Myocyte (in vitro differentiated cells): ENCODE results near the gene TNNT1. TPM values are rescaled to one million over a fixed set of nuclear protein-coding genes. Genes with fewer than 3 reads are reported as not detected.

Experiments used
- DNase-seq: peaks from one replicate; pipeline ENCODE4 v3.0.0-alpha.2; 2012; ENCODE audit warnings: low read depth
- microRNA-seq: library from miRNA; unstranded; fragments of <30 nt; microRNA quantifications from one replicate; pipeline ENCODE4, GENCODE V29; 2016
- total RNA-seq: library from RNA; depleted of rRNA; stranded (reverse); fragments of >200 nt; gene quantifications from 2 replicates; pipeline ENCODE4 v1.2.3, GENCODE V29; 2014

The TNNT1 gene
- total RNA-seq, 1 donor from 2014 or later: 4,610 TPM

GRCh38 chr19:55091126-55091910 is 57.7 kb downstream of the TNNT1 start:
- no peak for DNase-seq

- no peak for DNase-seq
These were observed 58.4 kb downstream of the TNNT1 start for GRCh38 chr19:55090564-55090963.

GRCh38 chr19:55089342-55089944 is 59.6 kb downstream of the TNNT1 start:
- DNase-seq: no peak

GRCh38 chr19:55088543-55089341 is 60.3 kb downstream of the TNNT1 start:
- DNase-seq: peak; percentile 80

GRCh38 chr19:55088021-55088451 is 61.0 kb downstream of the TNNT1 start:
- DNase-seq: no peak

GRCh38 chr19:55087542-55087901 is 61.5 kb downstream of the TNNT1 start:
- DNase-seq: no peak

- peak; percentile 88 for DNase-seq
These were observed 62.1 kb downstream of the TNNT1 start for GRCh38 chr19:55086730-55087541.

GRCh38 chr19:55085923-55086715 is 62.9 kb downstream of the TNNT1 start:
- DNase-seq: peak; percentile 31

- no peak for DNase-seq
These were observed 64.6 kb downstream of the TNNT1 start for GRCh38 chr19:55084416-55084815.

- no peak for DNase-seq
These were observed 65.8 kb downstream of the TNNT1 start for GRCh38 chr19:55083004-55083850.

Small RNA genes lying within 50 kb of the gene (microRNA-seq; reads per million reads assigned to microRNA genes)
- not detected for gene MIR7975

Other genes starting within 250 kb of the TNNT1 start
- gene NCR1, start 243.1 kb downstream of the TNNT1 start, total RNA-seq: not detected in 2 replicates
- not detected in 2 replicates for gene NLRP7, start 201.7 kb downstream of the TNNT1 start, total RNA-seq
- gene NLRP2, start 182.8 kb downstream of the TNNT1 start, total RNA-seq: not detected in 2 replicates
- not detected in 2 replicates for gene GP6, start 110.9 kb downstream of the TNNT1 start, total RNA-seq
- gene RDH13, start 86.1 kb downstream of the TNNT1 start, total RNA-seq: 4.9 and 9.4 TPM in 2 replicates
- gene EPS8L1, start 73.3 kb downstream of the TNNT1 start, total RNA-seq: 0.78 and 1.4 TPM in 2 replicates
- 43.5 and 46.8 TPM in 2 replicates for gene PPP1R12C, start 31.6 kb downstream of the TNNT1 start, total RNA-seq
- gene TNNI3, start 8.5 kb upstream of the TNNT1 start, total RNA-seq: 1.5 and 1.7 TPM in 2 replicates
- 0.94 and 1.4 TPM in 2 replicates for gene DNAAF3, start 17.4 kb upstream of the TNNT1 start, total RNA-seq
- 1.4 TPM in 1 of 2 replicates, not detected in the other for gene SYT5, start 31.1 kb upstream of the TNNT1 start, total RNA-seq
- 0.05 and 0.31 TPM in 2 replicates for gene PTPRH, start 60.3 kb upstream of the TNNT1 start, total RNA-seq
- 0.73 and 0.83 TPM in 2 replicates for gene TMEM86B, start 79.6 kb upstream of the TNNT1 start, total RNA-seq
- gene PPP6R1, start 109.8 kb upstream of the TNNT1 start, total RNA-seq: 64.6 and 68.0 TPM in 2 replicates
- 37.1 and 39.3 TPM in 2 replicates for gene HSPBP1, start 130.9 kb upstream of the TNNT1 start, total RNA-seq
- 5.5 and 12.2 TPM in 2 replicates for gene BRSK1, start 134.8 kb upstream of the TNNT1 start, total RNA-seq
- gene TMEM150B, start 176.1 kb upstream of the TNNT1 start, total RNA-seq: not detected in 2 replicates
- 17.3 and 28.9 TPM in 2 replicates for gene KMT5C, start 190.7 kb upstream of the TNNT1 start, total RNA-seq
- gene COX6B2, start 205.5 kb upstream of the TNNT1 start, total RNA-seq: 0.24 TPM in 1 of 2 replicates, not detected in the other
- gene GARIN5B, start 214.1 kb upstream of the TNNT1 start, total RNA-seq: not detected in 2 replicates
- gene IL11, start 221.3 kb upstream of the TNNT1 start, total RNA-seq: 0.19 and 0.83 TPM in 2 replicates
- gene TMEM190, start 227.6 kb upstream of the TNNT1 start, total RNA-seq: not detected in 2 replicates
- gene TMEM238, start 235.1 kb upstream of the TNNT1 start, total RNA-seq: not detected in 2 replicates
- 321 and 447 TPM in 2 replicates for gene RPL28, start 236.7 kb upstream of the TNNT1 start, total RNA-seq